SK-N-SH (cell line): ENCODE measurements around the gene HMGB1. TPM values are rescaled to one million over a fixed set of nuclear protein-coding genes. Genes with fewer than 3 reads are reported as not detected.

ENCODE experiments used
- CTCF ChIA-PET: fragments of 300-600, 350-600 bp; formaldehyde crosslinking; extraction: SDS; loops from one replicate; lab custom pipeline; 2021; lab: Yijun Ruan, JAX
- POLR2A ChIA-PET: fragments of 350-600 bp; sonication (Branson Sonifier 250); formaldehyde crosslinking; extraction: SDS; loops from one replicate; lab custom pipeline; 2020; ENCODE audit warnings: antibody characterized with exemption, inconsistent platforms; lab: Yijun Ruan, JAX
- DNase-seq: peaks from one replicate; pipeline ENCODE4 v3.0.0; 2012
- H2AFZ ChIP-seq: fragments of 200-600 bp; sonication (generic); 2 replicates; pipeline ENCODE4 v1.8.1; 2016; ENCODE audit warnings: antibody characterized with exemption, mild to moderate bottlenecking, low read depth
- H3F3A ChIP-seq: fragments of 200-600 bp; sonication (generic); replicated peaks from 2 replicates; pipeline ENCODE3; 2016; ENCODE audit warnings: antibody characterized with exemption, mild to moderate bottlenecking; ENCODE audit not compliant: insufficient read depth
- H3K27ac ChIP-seq, 2 experiments: fragments of 200-500 bp in 1 of 2; fragments of 200-600 bp in 1 of 2; sonication (Bioruptor generic) in 1 of 2; sonication (generic), shearing (Covaris generic) in 1 of 2; 2 replicates each; pipeline versions ENCODE4 v1.5.1 to v1.6.1; 2014 to 2016; ENCODE audit warnings: low read depth in 2 of 2, inconsistent platforms in 1 of 2, low read length in 1 of 2, mild to moderate bottlenecking in 1 of 2, mixed read lengths in 1 of 2
- H3K27me3 ChIP-seq: fragments of 200-600 bp; sonication (generic), shearing (Covaris generic); 2 replicates; pipeline ENCODE4 v1.6.1; 2016; ENCODE audit warnings: mixed run types; ENCODE audit not compliant: insufficient read depth
- H3K36me3 ChIP-seq, 2 experiments: fragments of 200-500 bp in 1 of 2; fragments of 200-600 bp in 1 of 2; sonication (Bioruptor generic) in 1 of 2; sonication (generic) in 1 of 2; replicated peaks in 1 of 2; 2 replicates each; pipeline versions ENCODE3 to v1.5.1; 2014 to 2016; ENCODE audit warnings: low read length in 1 of 2, mild to moderate bottlenecking in 1 of 2; ENCODE audit not compliant: insufficient read depth in 2 of 2, control insufficient read depth in 1 of 2
- H3K4me1 ChIP-seq, 2 experiments: fragments of 200-500 bp in 1 of 2; fragments of 200-600 bp in 1 of 2; sonication (Bioruptor generic) in 1 of 2; sonication (generic), shearing (Covaris generic) in 1 of 2; 2 replicates each; pipeline versions ENCODE4 v1.5.1 to v1.6.1; 2014 to 2016; ENCODE audit warnings: low read depth in 1 of 2, low read length in 1 of 2, mixed run types in 1 of 2; ENCODE audit not compliant: insufficient read depth in 2 of 2, control insufficient read depth in 1 of 2
- H3K4me2 ChIP-seq: fragments of 200-600 bp; sonication (generic), shearing (Covaris generic); 2 replicates; pipeline ENCODE4 v1.6.1; 2017; ENCODE audit warnings: mixed run types
- H3K4me3 ChIP-seq, 2 experiments: fragments of 200-500 bp in 1 of 2; fragments of 200-600 bp in 1 of 2; sonication (Bioruptor generic) in 1 of 2; sonication (generic), shearing (Covaris generic) in 1 of 2; 2 replicates each; pipeline versions ENCODE4 v1.5.1 to v1.8.1; 2014 to 2016; ENCODE audit warnings: low read depth in 2 of 2, inconsistent platforms in 1 of 2, low read length in 1 of 2, mild to moderate bottlenecking in 1 of 2, mixed read lengths in 1 of 2, moderate library complexity in 1 of 2
- H3K79me2 ChIP-seq: fragments of 200-600 bp; sonication (generic); 2 replicates; pipeline ENCODE4 v1.8.1; 2017; ENCODE audit warnings: mild to moderate bottlenecking; ENCODE audit not compliant: insufficient read depth
- H3K9ac ChIP-seq: fragments of 200-600 bp; sonication (generic); 2 replicates; pipeline ENCODE4 v1.6.1; 2017; ENCODE audit warnings: mixed run types
- H3K9me2 ChIP-seq: fragments of 200-600 bp; sonication (generic); 2 replicates; pipeline ENCODE4 v1.6.1; 2017; ENCODE audit warnings: mixed run types
- H3K9me3 ChIP-seq: fragments of 200-600 bp; sonication (generic); 2 replicates; pipeline ENCODE4 v1.6.1; 2017; ENCODE audit warnings: mixed run types, mild to moderate bottlenecking, moderate library complexity
- H4K20me1 ChIP-seq: fragments of 200-600 bp; sonication (generic); 2 replicates; pipeline ENCODE4 v1.6.1; 2017; ENCODE audit warnings: mild to moderate bottlenecking, mixed run types; ENCODE audit not compliant: insufficient read depth
- CHD2 ChIP-seq: fragments of 150-350 bp; IDR thresholded peaks from 2 replicates; pipeline ENCODE4 v1.6.1; 2018; ENCODE audit warnings: low read length; ENCODE audit not compliant: partially characterized antibody
- FOSL2 ChIP-seq: IDR thresholded peaks from 2 replicates; pipeline ENCODE4 v1.4.0; 2012; ENCODE audit warnings: low read depth, mild to moderate bottlenecking, moderate library complexity, borderline replicate concordance
- FOXJ3 ChIP-seq: sonication (generic); formaldehyde crosslinking; IDR thresholded peaks from 2 replicates; pipeline ENCODE4 v1.5.1; 2020; ENCODE audit warnings: mild to moderate bottlenecking, missing genetic modification reagents
- GATA2 ChIP-seq: sonication (generic); formaldehyde crosslinking; IDR thresholded peaks from 2 replicates; pipeline ENCODE4 v1.5.0; 2020; ENCODE audit warnings: mild to moderate bottlenecking, missing genetic modification reagents
- MXI1 ChIP-seq: IDR thresholded peaks from 2 replicates; pipeline ENCODE4 v1.6.1; 2012; ENCODE audit warnings: mild to moderate bottlenecking, low read depth, low read length, improper control_type of control experiment
- NFIC ChIP-seq: IDR thresholded peaks from 2 replicates; pipeline ENCODE4 v1.4.0; 2012; ENCODE audit warnings: borderline replicate concordance
- RAD21 ChIP-seq: IDR thresholded peaks from 2 replicates; pipeline ENCODE4 v1.6.1; 2012; ENCODE audit warnings: mild to moderate bottlenecking, low read length
- RFX5 ChIP-seq: IDR thresholded peaks from 2 replicates; pipeline ENCODE4 v1.6.1; 2012; ENCODE audit warnings: mild to moderate bottlenecking, improper control_type of control experiment, low read length
- TAF1 ChIP-seq: IDR thresholded peaks from 2 replicates; pipeline ENCODE4 v1.6.1; 2012; ENCODE audit warnings: low read depth, mild to moderate bottlenecking, low read length, moderate library complexity, borderline replicate concordance
- TCF12 ChIP-seq: IDR thresholded peaks from 2 replicates; pipeline ENCODE4 v1.4.0; 2012
- WGBS: methylation state at CpG from one replicate; pipeline ENCODE4 v1.1.6; 2017; ENCODE audit warnings: low lambda C conversion rate; 5-methylcytosine and 5-hydroxymethylcytosine counted together
- polyA plus RNA-seq, 3 experiments: library from polyadenylated mRNA; depleted of rRNA; stranded (reverse); fragments of >200 nt; gene quantifications; 2 replicates each; pipeline ENCODE4 v1.2.3, GENCODE V29; 2012
- TF ChIP-seq, protein P1 (sequence below): fragments of 200-600 bp; sonication (generic); IDR thresholded peaks from 2 replicates; pipeline ENCODE4 v1.6.1; 2017; ENCODE audit warnings: antibody characterized with exemption, mild to moderate bottlenecking, moderate library complexity
- TF ChIP-seq, protein P2 (sequence below): IDR thresholded peaks from 2 replicates; pipeline ENCODE4 v1.4.0; 2012; ENCODE audit warnings: low read depth, borderline replicate concordance

The HMGB1 gene
- polyA plus RNA-seq, 1 of the 3 experiments (the other 2 are of a cell fraction), result 166 TPM

DNA sequence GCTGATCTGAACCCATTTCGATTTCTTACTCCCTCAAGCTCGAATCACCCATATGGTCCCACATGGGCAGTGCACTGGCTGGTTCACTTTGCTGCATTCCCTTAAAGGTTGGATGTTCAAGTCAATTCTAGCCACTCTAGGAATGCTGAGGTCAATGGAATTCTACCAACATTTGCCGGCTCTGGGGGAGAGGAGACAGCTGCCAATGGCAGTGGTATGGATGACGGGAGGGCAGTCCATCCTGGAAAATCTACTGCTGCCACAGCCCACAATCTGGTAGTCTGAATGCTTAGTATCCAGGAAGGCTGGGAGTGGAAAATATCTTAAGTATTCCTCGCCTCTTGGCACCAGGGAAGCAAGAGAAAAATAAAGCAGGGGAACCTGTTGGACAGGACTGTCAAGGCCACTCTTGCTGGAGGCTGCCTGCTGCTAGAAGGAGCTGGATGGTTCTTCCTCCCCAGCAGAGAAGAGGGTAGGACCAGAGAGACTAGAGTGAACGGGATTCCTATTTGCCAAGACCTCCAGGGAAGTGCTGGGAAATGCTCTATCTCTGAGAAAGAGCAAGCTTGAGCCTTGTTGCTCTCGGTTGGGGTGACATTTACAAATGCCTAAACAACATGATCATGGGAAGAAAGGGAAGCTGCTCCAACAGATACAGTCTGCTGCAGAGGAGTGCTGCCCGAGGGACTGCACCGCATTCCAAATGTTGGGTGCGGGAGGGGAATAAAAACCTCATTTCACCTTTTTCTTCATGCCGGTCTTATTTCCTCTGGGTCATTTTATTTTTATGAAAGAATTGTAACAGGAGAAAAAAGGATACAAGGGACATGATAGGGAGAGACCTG is 20.7 kb upstream of the HMGB1 start:
- no peak for DNase-seq
- WGBS, result 84% methylated on average over 11 of the region's 11 CpGs
- Histone ChIP-seq H3K79me2 (no peaks in the 10 kb centered on the region), H3K27me3 (no peaks in the 10 kb centered on the region), H3F3A (no peaks in the 10 kb centered on the region), H3K4me1 (no peaks in the 10 kb centered on the region), H2AFZ (no peak overlapping the region), H4K20me1 (no peaks in the 10 kb centered on the region), H3K9ac (no peak overlapping the region), H3K9me3 (no peaks in the 10 kb centered on the region), H3K4me3 (no peak overlapping the region), H3K9me2 (no peaks in the 10 kb centered on the region), H3K27ac (no peak overlapping the region), H3K36me3 (no peaks in the 10 kb centered on the region), H3K4me2 (no peak overlapping the region)
- POLR2A ChIA-PET, result no interaction called here
- CTCF ChIA-PET, result interaction anchor here (1.6 kb wide), 1 partner anchor 129 kb away, joined by 4 read pairs; no protein-coding TSS in a partner anchor
- TF ChIP-seq GATA2 (CRISPR knock-in tag) (no peak), MXI1 (no peak)
- TF ChIP-seq, protein P1, sequence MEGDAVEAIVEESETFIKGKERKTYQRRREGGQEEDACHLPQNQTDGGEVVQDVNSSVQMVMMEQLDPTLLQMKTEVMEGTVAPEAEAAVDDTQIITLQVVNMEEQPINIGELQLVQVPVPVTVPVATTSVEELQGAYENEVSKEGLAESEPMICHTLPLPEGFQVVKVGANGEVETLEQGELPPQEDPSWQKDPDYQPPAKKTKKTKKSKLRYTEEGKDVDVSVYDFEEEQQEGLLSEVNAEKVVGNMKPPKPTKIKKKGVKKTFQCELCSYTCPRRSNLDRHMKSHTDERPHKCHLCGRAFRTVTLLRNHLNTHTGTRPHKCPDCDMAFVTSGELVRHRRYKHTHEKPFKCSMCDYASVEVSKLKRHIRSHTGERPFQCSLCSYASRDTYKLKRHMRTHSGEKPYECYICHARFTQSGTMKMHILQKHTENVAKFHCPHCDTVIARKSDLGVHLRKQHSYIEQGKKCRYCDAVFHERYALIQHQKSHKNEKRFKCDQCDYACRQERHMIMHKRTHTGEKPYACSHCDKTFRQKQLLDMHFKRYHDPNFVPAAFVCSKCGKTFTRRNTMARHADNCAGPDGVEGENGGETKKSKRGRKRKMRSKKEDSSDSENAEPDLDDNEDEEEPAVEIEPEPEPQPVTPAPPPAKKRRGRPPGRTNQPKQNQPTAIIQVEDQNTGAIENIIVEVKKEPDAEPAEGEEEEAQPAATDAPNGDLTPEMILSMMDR, result no peak

DNA sequence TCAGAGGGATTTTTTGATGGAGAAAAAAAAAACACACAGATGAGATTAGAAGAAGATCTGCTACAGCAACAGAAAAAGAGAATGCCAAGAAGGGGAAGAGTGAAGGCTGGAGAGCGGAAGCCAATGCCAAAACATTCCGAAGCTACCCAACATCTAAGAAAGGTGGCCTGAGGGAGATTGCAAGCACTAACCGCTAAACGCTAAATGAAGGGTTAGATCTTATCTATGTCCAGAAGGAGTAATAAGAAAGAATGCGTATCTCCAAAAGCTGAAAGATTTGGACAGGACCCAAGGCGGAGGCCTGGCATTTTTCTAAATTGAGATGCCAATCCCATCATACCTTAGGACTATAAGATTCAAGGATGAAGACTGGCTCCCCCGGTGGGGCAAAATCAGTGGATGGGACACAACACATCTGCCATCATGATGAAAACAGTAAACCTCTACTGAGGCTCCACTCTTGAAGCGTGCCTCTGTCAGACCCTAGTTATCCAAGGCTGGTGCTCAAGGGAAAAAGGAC is 15.6 kb upstream of the HMGB1 start:
- CTCF ChIA-PET, result no interaction called here
- WGBS, result 76% methylated on average over 8 of the region's 8 CpGs
- no peak for DNase-seq

More for the DNA sequence above, 15.6 kb upstream of the HMGB1 start:
- POLR2A ChIA-PET, result no interaction called here
- Histone ChIP-seq H3K9ac (no peak overlapping the region), H3K4me2 (no peak overlapping the region), H3K4me1 (no peaks in the 10 kb centered on the region), H2AFZ (no peak overlapping the region), H3K36me3 (no peaks in the 10 kb centered on the region), H3K27me3 (no peaks in the 10 kb centered on the region), H4K20me1 (no peaks in the 10 kb centered on the region), H3K9me3 (no peaks in the 10 kb centered on the region), H3K4me3 (no peak overlapping the region), H3K79me2 (no peaks in the 10 kb centered on the region), H3K9me2 (no peaks in the 10 kb centered on the region)
- TF ChIP-seq RFX5 (no peak), FOXJ3 (no peak), FOSL2 (no peak), NFIC (no peak), TCF12 (no peak), CHD2 (no peak), TAF1 (no peak), RAD21 (no peak), GATA2 (CRISPR knock-in tag) (no peak)
- TF ChIP-seq, protein P2, sequence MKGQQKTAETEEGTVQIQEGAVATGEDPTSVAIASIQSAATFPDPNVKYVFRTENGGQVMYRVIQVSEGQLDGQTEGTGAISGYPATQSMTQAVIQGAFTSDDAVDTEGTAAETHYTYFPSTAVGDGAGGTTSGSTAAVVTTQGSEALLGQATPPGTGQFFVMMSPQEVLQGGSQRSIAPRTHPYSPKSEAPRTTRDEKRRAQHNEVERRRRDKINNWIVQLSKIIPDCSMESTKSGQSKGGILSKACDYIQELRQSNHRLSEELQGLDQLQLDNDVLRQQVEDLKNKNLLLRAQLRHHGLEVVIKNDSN, result no peak
- TF ChIP-seq, protein P1, result no peak
- TF ChIP-seq, all 33 proteins: peak for 0
- Histone ChIP-seq H3F3A (no peaks in the 10 kb centered on the region), H3K27ac (no peak overlapping the region)
